ENCODE results near the gene DOCK2.

Gene DOCK2

GRCh38 chr5:169836835-169837536 is 199.9 kb downstream of the DOCK2 start:
- TF ChIP-seq CTCF (IDR thresholded peaks at IDR 0.05; ENCODE audit: low read depth, low read length): no peak
- peaks cover 55% of the 10 kb centered on the region for H3K27me3 ChIP-seq (ENCODE audit: insufficient read depth, low read depth, severe bottlenecking)
- H3K9me3 ChIP-seq (ENCODE audit: severe bottlenecking): no peaks in the 10 kb centered on the region
- H3K36me3 ChIP-seq: no peaks in the 10 kb centered on the region
- DNase-seq: no peak
- H3K4me3 ChIP-seq (ENCODE audit: low read depth, low read length): no peak overlapping the region
- no peak overlapping the region for H3K27ac ChIP-seq

- Histone ChIP-seq H3K9me3 (ENCODE audit: severe bottlenecking) (no peaks in the 10 kb centered on the region), H3K36me3 (no peaks in the 10 kb centered on the region), H3K27me3 (ENCODE audit: insufficient read depth, low read depth, severe bottlenecking) (peaks cover 62% of the 10 kb centered on the region), H3K27ac (no peak overlapping the region), H3K4me3 (ENCODE audit: low read depth, low read length) (no peak overlapping the region)
- DNase-seq: no peak
- TF ChIP-seq CTCF (IDR thresholded peaks at IDR 0.05; ENCODE audit: low read depth, low read length): no peak
Measured at GRCh38 chr5:169837686-169838085, 200.6 kb downstream of the DOCK2 start.

GRCh38 chr5:169838688-169839087 is 201.6 kb downstream of the DOCK2 start:
- no peaks in the 10 kb centered on the region for H3K36me3 ChIP-seq
- peaks cover 66% of the 10 kb centered on the region for H3K27me3 ChIP-seq (ENCODE audit: insufficient read depth, low read depth, severe bottlenecking)
- no peak overlapping the region for H3K27ac ChIP-seq
- TF ChIP-seq CTCF (IDR thresholded peaks at IDR 0.05; ENCODE audit: low read depth, low read length): no peak
- no peak overlapping the region for H3K4me3 ChIP-seq (ENCODE audit: low read depth, low read length)
- no peak for DNase-seq
- no peaks in the 10 kb centered on the region for H3K9me3 ChIP-seq (ENCODE audit: severe bottlenecking)

- H3K27me3 ChIP-seq (ENCODE audit: insufficient read depth, low read depth, severe bottlenecking): peaks cover 76% of the 10 kb centered on the region
- H3K27ac ChIP-seq: no peak overlapping the region
- no peaks in the 10 kb centered on the region for H3K9me3 ChIP-seq (ENCODE audit: severe bottlenecking)
- no peaks in the 10 kb centered on the region for H3K36me3 ChIP-seq
- H3K4me3 ChIP-seq (ENCODE audit: low read depth, low read length): no peak overlapping the region
- DNase-seq: no peak
- TF ChIP-seq CTCF (IDR thresholded peaks at IDR 0.05; ENCODE audit: low read depth, low read length): no peak
Measured at GRCh38 chr5:169840405-169840804, 203.3 kb downstream of the DOCK2 start.

GRCh38 chr5:169842699-169843098 is 205.6 kb downstream of the DOCK2 start:
- TF ChIP-seq CTCF (IDR thresholded peaks at IDR 0.05; ENCODE audit: low read depth, low read length): no peak
- Histone ChIP-seq H3K27ac (no peak overlapping the region), H3K9me3 (ENCODE audit: severe bottlenecking) (no peaks in the 10 kb centered on the region), H3K4me3 (ENCODE audit: low read depth, low read length) (no peak overlapping the region), H3K27me3 (ENCODE audit: insufficient read depth, low read depth, severe bottlenecking) (peaks cover 75% of the 10 kb centered on the region), H3K36me3 (no peaks in the 10 kb centered on the region)
- DNase-seq: no peak

GRCh38 chr5:169847519-169847918 is 210.4 kb downstream of the DOCK2 start:
- H3K9me3 ChIP-seq (ENCODE audit: severe bottlenecking): peaks cover 7% of the 10 kb centered on the region
- no peak for DNase-seq
- H3K27ac ChIP-seq: no peak overlapping the region
- peaks cover 61% of the 10 kb centered on the region for H3K27me3 ChIP-seq (ENCODE audit: insufficient read depth, low read depth, severe bottlenecking)
- no peak overlapping the region for H3K4me3 ChIP-seq (ENCODE audit: low read depth, low read length)
- H3K36me3 ChIP-seq: no peaks in the 10 kb centered on the region
- TF ChIP-seq CTCF (IDR thresholded peaks at IDR 0.05; ENCODE audit: low read depth, low read length): no peak
